HepG2 (cell line): ENCODE results near the gene CIROP. TPM values are rescaled to one million over a fixed set of nuclear protein-coding genes. Genes with fewer than 3 reads are reported as not detected.

Experiments used
- CBX1 ChIP-seq: IDR thresholded peaks from one replicate; pipeline ENCODE4 v1.6.1; 2016; ENCODE audit warnings: antibody characterized with exemption, low read depth
- KLF6 ChIP-seq: IDR thresholded peaks from 2 replicates; pipeline ENCODE4 v1.8.0; 2016; ENCODE audit warnings: missing biosample characterization, missing genetic modification reagents
- NFYB ChIP-seq: sonication (generic); formaldehyde crosslinking; IDR thresholded peaks from 2 replicates; pipeline ENCODE4 v1.4.0; 2020; ENCODE audit warnings: missing genetic modification reagents
- NR2C2 ChIP-seq: sonication (generic); formaldehyde crosslinking; IDR thresholded peaks from 2 replicates; pipeline ENCODE4 v1.4.0; 2020; ENCODE audit warnings: missing genetic modification reagents, mild to moderate bottlenecking, moderate library complexity, borderline replicate concordance
- PATZ1 ChIP-seq: sonication (generic); formaldehyde crosslinking; IDR thresholded peaks from 2 replicates; pipeline ENCODE4 v1.4.0; 2020; ENCODE audit warnings: missing genetic modification reagents
- POGK ChIP-seq: sonication (generic); formaldehyde crosslinking; conservative IDR thresholded peaks from 2 replicates; pipeline ENCODE4 v1.8.0; 2022; ENCODE audit warnings: mild to moderate bottlenecking, moderate library complexity, missing genetic modification reagents
- SCMH1 ChIP-seq: sonication (generic); formaldehyde crosslinking; IDR thresholded peaks from 2 replicates; pipeline ENCODE4 v1.9.0; 2021; ENCODE audit warnings: missing genetic modification reagents, mild to moderate bottlenecking, borderline replicate concordance
- ZBTB20 ChIP-seq: sonication (generic); formaldehyde crosslinking; IDR thresholded peaks from 2 replicates; pipeline ENCODE4 v1.8.1; 2023; ENCODE audit warnings: missing genetic modification reagents, low read depth, mild to moderate bottlenecking, borderline replicate concordance
- ZBTB46 ChIP-seq: sonication (generic); formaldehyde crosslinking; IDR thresholded peaks from 2 replicates; pipeline ENCODE4 v1.4.0; 2020; ENCODE audit warnings: mild to moderate bottlenecking, missing genetic modification reagents, borderline replicate concordance
- ZC3H13 ChIP-seq: sonication (generic); formaldehyde crosslinking; IDR thresholded peaks from 2 replicates; pipeline ENCODE4 v1.8.1; 2023; ENCODE audit warnings: mild to moderate bottlenecking, missing genetic modification reagents, moderate library complexity
- ZNF33B ChIP-seq: sonication (generic); formaldehyde crosslinking; IDR thresholded peaks from 2 replicates; pipeline ENCODE4 v1.5.1; 2020; ENCODE audit warnings: mild to moderate bottlenecking, missing genetic modification reagents
- ZNF430 ChIP-seq: sonication (generic); formaldehyde crosslinking; IDR thresholded peaks from 2 replicates; pipeline ENCODE4 v1.9.0; 2021; ENCODE audit warnings: mild to moderate bottlenecking, missing genetic modification reagents
- ZNF546 ChIP-seq: sonication (generic); formaldehyde crosslinking; conservative IDR thresholded peaks from 2 replicates; pipeline ENCODE4 v1.8.1; 2023; ENCODE audit warnings: mild to moderate bottlenecking, missing genetic modification reagents
- ZNF678 ChIP-seq: sonication (generic); formaldehyde crosslinking; IDR thresholded peaks from 2 replicates; pipeline ENCODE4 v1.4.0; 2020; ENCODE audit warnings: mild to moderate bottlenecking, missing genetic modification reagents
- ZNF746 ChIP-seq: sonication (generic); formaldehyde crosslinking; IDR thresholded peaks from 2 replicates; pipeline ENCODE4 v1.8.0; 2022; ENCODE audit warnings: mild to moderate bottlenecking, missing genetic modification reagents
- polyA plus RNA-seq, 8 experiments: library from polyadenylated mRNA; depleted of rRNA in 3 of 8; stranded (reverse) in 7 of 8; unstranded in 1 of 8; fragments of >200 nt; fragmentation: Illumina TruSeq in 4 of 8; extraction: Trizol in 4 of 8; gene quantifications; 2 replicates each; pipeline versions ENCODE4 v1.2.1 to v1.2.3, GENCODE V29; 2011 to 2016; ENCODE audit warnings: low read depth in 4 of 8, missing spikeins in 1 of 8, mixed read lengths in 1 of 8; ENCODE audit not compliant: insufficient read depth in 1 of 8
- total RNA-seq, 5 experiments: library from RNA; depleted of rRNA; stranded (reverse); fragments of >200 nt; fragmentation: Illumina TruSeq; extraction: Trizol; gene quantifications; 2 replicates each; pipeline ENCODE4 v1.2.3, GENCODE V29; 2016; ENCODE audit warnings: low read depth in 1 of 5
- TF ChIP-seq, protein P1 (sequence below): sonication (generic); formaldehyde crosslinking; IDR thresholded peaks from 2 replicates; pipeline ENCODE4 v1.8.0; 2022; ENCODE audit warnings: mild to moderate bottlenecking, missing genetic modification reagents, borderline replicate concordance
- TF ChIP-seq, protein P2 (sequence below): fragments of 450-650 bp; IDR thresholded peaks from 2 replicates; pipeline ENCODE4 v1.6.1; 2017; ENCODE audit warnings: mild to moderate bottlenecking
- TF ChIP-seq, protein P3 (sequence below): sonication (generic); formaldehyde crosslinking; IDR thresholded peaks from 2 replicates; pipeline ENCODE4 v1.5.1; 2020; ENCODE audit warnings: mild to moderate bottlenecking, missing genetic modification reagents, borderline replicate concordance

Gene CIROP
- total and polyA plus RNA-seq, 2 of the 13 experiments (the other 11 are each of a cell fraction or from before 2014, with no cell fraction given), result 0.07 TPM; not detected in 1

- peak; percentile 5; the same call in 1 of the 2 replicates for TF ChIP-seq PATZ1 (CRISPR knock-in tag)
- TF ChIP-seq, protein P1, sequence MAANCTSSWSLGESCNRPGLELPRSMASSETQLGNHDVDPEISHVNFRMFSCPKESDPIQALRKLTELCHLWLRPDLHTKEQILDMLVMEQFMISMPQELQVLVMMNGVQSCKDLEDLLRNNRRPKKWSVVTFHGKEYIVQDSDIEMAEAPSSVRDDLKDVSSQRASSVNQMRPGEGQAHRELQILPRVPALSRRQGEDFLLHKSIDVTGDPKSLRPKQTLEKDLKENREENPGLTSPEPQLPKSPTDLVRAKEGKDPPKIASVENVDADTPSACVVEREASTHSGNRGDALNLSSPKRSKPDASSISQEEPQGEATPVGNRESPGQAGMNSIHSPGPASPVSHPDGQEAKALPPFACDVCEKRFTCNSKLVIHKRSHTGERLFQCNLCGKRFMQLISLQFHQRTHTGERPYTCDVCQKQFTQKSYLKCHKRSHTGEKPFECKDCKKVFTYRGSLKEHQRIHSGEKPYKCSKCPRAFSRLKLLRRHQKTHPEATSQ (CRISPR knock-in tag), result peak; percentile 98
- peak; percentile 96 for TF ChIP-seq ZNF430
- TF ChIP-seq ZNF546 (CRISPR knock-in tag), result peak; percentile 99
- TF ChIP-seq, protein P2, sequence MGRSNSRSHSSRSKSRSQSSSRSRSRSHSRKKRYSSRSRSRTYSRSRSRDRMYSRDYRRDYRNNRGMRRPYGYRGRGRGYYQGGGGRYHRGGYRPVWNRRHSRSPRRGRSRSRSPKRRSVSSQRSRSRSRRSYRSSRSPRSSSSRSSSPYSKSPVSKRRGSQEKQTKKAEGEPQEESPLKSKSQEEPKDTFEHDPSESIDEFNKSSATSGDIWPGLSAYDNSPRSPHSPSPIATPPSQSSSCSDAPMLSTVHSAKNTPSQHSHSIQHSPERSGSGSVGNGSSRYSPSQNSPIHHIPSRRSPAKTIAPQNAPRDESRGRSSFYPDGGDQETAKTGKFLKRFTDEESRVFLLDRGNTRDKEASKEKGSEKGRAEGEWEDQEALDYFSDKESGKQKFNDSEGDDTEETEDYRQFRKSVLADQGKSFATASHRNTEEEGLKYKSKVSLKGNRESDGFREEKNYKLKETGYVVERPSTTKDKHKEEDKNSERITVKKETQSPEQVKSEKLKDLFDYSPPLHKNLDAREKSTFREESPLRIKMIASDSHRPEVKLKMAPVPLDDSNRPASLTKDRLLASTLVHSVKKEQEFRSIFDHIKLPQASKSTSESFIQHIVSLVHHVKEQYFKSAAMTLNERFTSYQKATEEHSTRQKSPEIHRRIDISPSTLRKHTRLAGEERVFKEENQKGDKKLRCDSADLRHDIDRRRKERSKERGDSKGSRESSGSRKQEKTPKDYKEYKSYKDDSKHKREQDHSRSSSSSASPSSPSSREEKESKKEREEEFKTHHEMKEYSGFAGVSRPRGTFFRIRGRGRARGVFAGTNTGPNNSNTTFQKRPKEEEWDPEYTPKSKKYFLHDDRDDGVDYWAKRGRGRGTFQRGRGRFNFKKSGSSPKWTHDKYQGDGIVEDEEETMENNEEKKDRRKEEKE, result no peak
- no peak for TF ChIP-seq ZC3H13
- peak; percentile 75; the same call in 1 of the 2 replicates for TF ChIP-seq KLF6 (CRISPR knock-in tag)
- TF ChIP-seq, protein P3, sequence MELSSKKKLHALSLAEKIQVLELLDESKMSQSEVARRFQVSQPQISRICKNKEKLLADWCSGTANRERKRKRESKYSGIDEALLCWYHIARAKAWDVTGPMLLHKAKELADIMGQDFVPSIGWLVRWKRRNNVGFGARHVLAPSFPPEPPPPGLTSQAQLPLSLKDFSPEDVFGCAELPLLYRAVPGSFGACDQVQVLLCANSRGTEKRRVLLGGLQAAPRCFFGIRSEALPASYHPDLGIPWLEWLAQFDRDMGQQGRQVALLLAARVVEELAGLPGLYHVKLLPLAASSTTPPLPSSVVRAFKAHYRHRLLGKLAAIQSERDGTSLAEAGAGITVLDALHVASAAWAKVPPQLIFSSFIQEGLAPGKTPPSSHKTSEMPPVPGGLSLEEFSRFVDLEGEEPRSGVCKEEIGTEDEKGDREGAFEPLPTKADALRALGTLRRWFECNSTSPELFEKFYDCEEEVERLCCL (CRISPR knock-in tag), result peak; percentile 95
- peak; percentile 82 for TF ChIP-seq ZNF746
- peak; percentile 95 for TF ChIP-seq ZBTB46
- peak; percentile 91 for TF ChIP-seq ZBTB20 (CRISPR knock-in tag)
- TF ChIP-seq CBX1, result peak; percentile 84
- TF ChIP-seq ZNF33B (CRISPR knock-in tag), result peak; percentile 98
- TF ChIP-seq NR2C2 (CRISPR knock-in tag), result peak; percentile 77
- no peak for TF ChIP-seq SCMH1 (CRISPR knock-in tag)
- peak; percentile 99 for TF ChIP-seq ZNF678 (CRISPR knock-in tag)
- TF ChIP-seq NFYB (CRISPR knock-in tag), result no peak
- peak; percentile 93; the same call in 1 of the 2 replicates for TF ChIP-seq POGK
Measured at GRCh38 chr14:23094666-23095195, 10.1 kb downstream of the CIROP start, which contains the start of gene ACIN1 (continued).
